SK-N-SH (cell line): ENCODE data around the gene TANGO6. TPM values are rescaled to one million over a fixed set of nuclear protein-coding genes. Genes with fewer than 3 reads are reported as not detected.

ENCODE experiments used
- CTCF ChIA-PET: fragments of 300-600, 350-600 bp; formaldehyde crosslinking; extraction: SDS; loops from one replicate; lab custom pipeline; 2021; lab: Yijun Ruan, JAX
- POLR2A ChIA-PET: fragments of 350-600 bp; sonication (Branson Sonifier 250); formaldehyde crosslinking; extraction: SDS; loops from one replicate; lab custom pipeline; 2020; ENCODE audit warnings: antibody characterized with exemption, inconsistent platforms; lab: Yijun Ruan, JAX
- DNase-seq: peaks from one replicate; pipeline ENCODE4 v3.0.0; 2012
- H2AFZ ChIP-seq: fragments of 200-600 bp; sonication (generic); 2 replicates; pipeline ENCODE4 v1.8.1; 2016; ENCODE audit warnings: antibody characterized with exemption, mild to moderate bottlenecking, low read depth
- H3F3A ChIP-seq: fragments of 200-600 bp; sonication (generic); replicated peaks from 2 replicates; pipeline ENCODE3; 2016; ENCODE audit warnings: antibody characterized with exemption, mild to moderate bottlenecking; ENCODE audit not compliant: insufficient read depth
- H3K27ac ChIP-seq, 2 experiments: fragments of 200-500 bp in 1 of 2; fragments of 200-600 bp in 1 of 2; sonication (Bioruptor generic) in 1 of 2; sonication (generic), shearing (Covaris generic) in 1 of 2; 2 replicates each; pipeline versions ENCODE4 v1.5.1 to v1.6.1; 2014 to 2016; ENCODE audit warnings: low read depth in 2 of 2, inconsistent platforms in 1 of 2, low read length in 1 of 2, mild to moderate bottlenecking in 1 of 2, mixed read lengths in 1 of 2
- H3K27me3 ChIP-seq: fragments of 200-600 bp; sonication (generic), shearing (Covaris generic); 2 replicates; pipeline ENCODE4 v1.6.1; 2016; ENCODE audit warnings: mixed run types; ENCODE audit not compliant: insufficient read depth
- H3K36me3 ChIP-seq, 2 experiments: fragments of 200-500 bp in 1 of 2; fragments of 200-600 bp in 1 of 2; sonication (Bioruptor generic) in 1 of 2; sonication (generic) in 1 of 2; replicated peaks in 1 of 2; 2 replicates each; pipeline versions ENCODE3 to v1.5.1; 2014 to 2016; ENCODE audit warnings: low read length in 1 of 2, mild to moderate bottlenecking in 1 of 2; ENCODE audit not compliant: insufficient read depth in 2 of 2, control insufficient read depth in 1 of 2
- H3K4me1 ChIP-seq, 2 experiments: fragments of 200-500 bp in 1 of 2; fragments of 200-600 bp in 1 of 2; sonication (Bioruptor generic) in 1 of 2; sonication (generic), shearing (Covaris generic) in 1 of 2; 2 replicates each; pipeline versions ENCODE4 v1.5.1 to v1.6.1; 2014 to 2016; ENCODE audit warnings: low read depth in 1 of 2, low read length in 1 of 2, mixed run types in 1 of 2; ENCODE audit not compliant: insufficient read depth in 2 of 2, control insufficient read depth in 1 of 2
- H3K4me2 ChIP-seq: fragments of 200-600 bp; sonication (generic), shearing (Covaris generic); 2 replicates; pipeline ENCODE4 v1.6.1; 2017; ENCODE audit warnings: mixed run types
- H3K4me3 ChIP-seq, 2 experiments: fragments of 200-500 bp in 1 of 2; fragments of 200-600 bp in 1 of 2; sonication (Bioruptor generic) in 1 of 2; sonication (generic), shearing (Covaris generic) in 1 of 2; 2 replicates each; pipeline versions ENCODE4 v1.5.1 to v1.8.1; 2014 to 2016; ENCODE audit warnings: low read depth in 2 of 2, inconsistent platforms in 1 of 2, low read length in 1 of 2, mild to moderate bottlenecking in 1 of 2, mixed read lengths in 1 of 2, moderate library complexity in 1 of 2
- H3K79me2 ChIP-seq: fragments of 200-600 bp; sonication (generic); 2 replicates; pipeline ENCODE4 v1.8.1; 2017; ENCODE audit warnings: mild to moderate bottlenecking; ENCODE audit not compliant: insufficient read depth
- H3K9ac ChIP-seq: fragments of 200-600 bp; sonication (generic); 2 replicates; pipeline ENCODE4 v1.6.1; 2017; ENCODE audit warnings: mixed run types
- H3K9me2 ChIP-seq: fragments of 200-600 bp; sonication (generic); 2 replicates; pipeline ENCODE4 v1.6.1; 2017; ENCODE audit warnings: mixed run types
- H3K9me3 ChIP-seq: fragments of 200-600 bp; sonication (generic); 2 replicates; pipeline ENCODE4 v1.6.1; 2017; ENCODE audit warnings: mixed run types, mild to moderate bottlenecking, moderate library complexity
- H4K20me1 ChIP-seq: fragments of 200-600 bp; sonication (generic); 2 replicates; pipeline ENCODE4 v1.6.1; 2017; ENCODE audit warnings: mild to moderate bottlenecking, mixed run types; ENCODE audit not compliant: insufficient read depth
- CHD2 ChIP-seq: fragments of 150-350 bp; IDR thresholded peaks from 2 replicates; pipeline ENCODE4 v1.6.1; 2018; ENCODE audit warnings: low read length; ENCODE audit not compliant: partially characterized antibody
- CTCF ChIP-seq: fragments of 200-600 bp; sonication (generic); IDR thresholded peaks from 2 replicates; pipeline ENCODE4 v1.6.1; 2017; ENCODE audit warnings: antibody characterized with exemption, mild to moderate bottlenecking, moderate library complexity
- EZH2phosphoT487 ChIP-seq: fragments of 200-600 bp; sonication (generic); IDR thresholded peaks from 2 replicates; pipeline ENCODE4 v1.6.1; 2017; ENCODE audit warnings: low read depth, mixed run types, mild to moderate bottlenecking, antibody characterized with exemption, moderate library complexity, borderline replicate concordance
- FOSL2 ChIP-seq: IDR thresholded peaks from 2 replicates; pipeline ENCODE4 v1.4.0; 2012; ENCODE audit warnings: low read depth, mild to moderate bottlenecking, moderate library complexity, borderline replicate concordance
- FOXM1 ChIP-seq: IDR thresholded peaks from 2 replicates; pipeline ENCODE4 v1.4.0; 2012; ENCODE audit warnings: low read depth, mild to moderate bottlenecking
- IRF3 ChIP-seq: fragments of 150-350 bp; IDR thresholded peaks from 2 replicates; pipeline ENCODE4 v1.6.1; 2016; ENCODE audit warnings: mild to moderate bottlenecking, low read depth, low read length
- MAX ChIP-seq: IDR thresholded peaks from 2 replicates; pipeline ENCODE4 v1.4.0; 2012; ENCODE audit warnings: low read depth
- MEF2A ChIP-seq: IDR thresholded peaks from 2 replicates; pipeline ENCODE4 v1.4.0; 2012; ENCODE audit warnings: low read depth, borderline replicate concordance
- NFIC ChIP-seq: IDR thresholded peaks from 2 replicates; pipeline ENCODE4 v1.4.0; 2012; ENCODE audit warnings: borderline replicate concordance
- NRF1 ChIP-seq: IDR thresholded peaks from 2 replicates; pipeline ENCODE4 v1.6.1; 2012; ENCODE audit warnings: low read depth, mild to moderate bottlenecking, low read length
- PBX3 ChIP-seq: IDR thresholded peaks from 2 replicates; pipeline ENCODE4; 2012
- REST ChIP-seq: IDR thresholded peaks from 2 replicates; pipeline ENCODE4 v1.6.1; 2012; ENCODE audit warnings: mild to moderate bottlenecking, low read depth, low read length, moderate library complexity
- RFX5 ChIP-seq: IDR thresholded peaks from 2 replicates; pipeline ENCODE4 v1.6.1; 2012; ENCODE audit warnings: mild to moderate bottlenecking, improper control_type of control experiment, low read length
- SMC3 ChIP-seq: IDR thresholded peaks from 2 replicates; pipeline ENCODE4 v1.6.1; 2012; ENCODE audit warnings: low read depth, low read length, improper control_type of control experiment
- TEAD4 ChIP-seq: IDR thresholded peaks from 2 replicates; pipeline ENCODE4 v1.4.0; 2012; ENCODE audit warnings: mild to moderate bottlenecking, borderline replicate concordance; ENCODE audit not compliant: insufficient read depth
- USF2 ChIP-seq: fragments of 150-350 bp; IDR thresholded peaks from 2 replicates; pipeline ENCODE4 v1.6.1; 2017; ENCODE audit warnings: antibody characterized with exemption, low read length, low read depth, borderline replicate concordance
- YY1 ChIP-seq: IDR thresholded peaks from 2 replicates; pipeline ENCODE4 v1.4.0; 2012; ENCODE audit warnings: low read depth, mild to moderate bottlenecking
- WGBS: methylation state at CpG from one replicate; pipeline ENCODE4 v1.1.6; 2017; ENCODE audit warnings: low lambda C conversion rate; 5-methylcytosine and 5-hydroxymethylcytosine counted together
- polyA plus RNA-seq, 3 experiments: library from polyadenylated mRNA; depleted of rRNA; stranded (reverse); fragments of >200 nt; gene quantifications; 2 replicates each; pipeline ENCODE4 v1.2.3, GENCODE V29; 2012

TANGO6 gene
- polyA plus RNA-seq, 1 of the 3 experiments (the other 2 are of a cell fraction) = 5.5 TPM

- no peak overlapping the region for H3K4me3 ChIP-seq
- WGBS = 95% methylated on average over 8 of the region's 8 CpGs
- CTCF ChIA-PET = interaction anchor here (0.8 to 2.4 kb wide), 8 partner anchors 8 to 380 kb away, joined by 3 to 12 read pairs (median 4); no protein-coding TSS in a partner anchor
- no peak for TF ChIP-seq FOSL2
- TF ChIP-seq CHD2 = no peak
- TF ChIP-seq YY1 = no peak
- no peak for TF ChIP-seq REST
- no peak for TF ChIP-seq NRF1
- TF ChIP-seq EZH2phosphoT487 = no peak
- no peak for TF ChIP-seq FOXM1
- no peak for TF ChIP-seq NFIC
- no peak for TF ChIP-seq IRF3
- TF ChIP-seq TEAD4 = no peak
- no peak for TF ChIP-seq RFX5
- TF ChIP-seq, all 33 proteins: peak for 0
- no peaks in the 10 kb centered on the region for H4K20me1 ChIP-seq
- no peak for DNase-seq
- H3K9ac ChIP-seq = no peak overlapping the region
- POLR2A ChIA-PET = interaction anchor here (0.7 kb wide), 1 partner anchor 1076 kb away, joined by 4 read pairs; no protein-coding TSS in a partner anchor
- H3K79me2 ChIP-seq = no peaks in the 10 kb centered on the region
- no peaks in the 10 kb centered on the region for H3F3A ChIP-seq
- H3K4me1 ChIP-seq = no peaks in the 10 kb centered on the region
- H3K27ac ChIP-seq = no peak overlapping the region
- H3K9me3 ChIP-seq = no peaks in the 10 kb centered on the region
- H3K9me2 ChIP-seq = no peaks in the 10 kb centered on the region
- peaks cover 2 to 6% of the 10 kb centered on the region in 2 experiments for H3K36me3 ChIP-seq
- H3K4me2 ChIP-seq = no peak overlapping the region
- no peaks in the 10 kb centered on the region for H3K27me3 ChIP-seq
- no peak overlapping the region for H2AFZ ChIP-seq
Observed at GRCh38 chr16:68909099-68909733, 65.9 kb downstream of the TANGO6 start.

GRCh38 chr16:68910051-68910450, 66.7 kb downstream of the TANGO6 start:
- ChIA-PET POLR2A (no interaction called here), CTCF (interaction anchor here (0.6 to 2.4 kb wide), 8 partner anchors 9 to 381 kb away, joined by 3 to 12 read pairs (median 4); no protein-coding TSS in a partner anchor)
- Histone ChIP-seq H3K36me3 (peaks cover 2 to 6% of the 10 kb centered on the region in 2 experiments), H3K4me3 (no peak overlapping the region), H3K4me1 (no peaks in the 10 kb centered on the region), H3K4me2 (no peak overlapping the region), H4K20me1 (no peaks in the 10 kb centered on the region), H3K27ac (no peak overlapping the region), H3F3A (no peaks in the 10 kb centered on the region), H3K9me3 (no peaks in the 10 kb centered on the region), H3K9me2 (no peaks in the 10 kb centered on the region), H3K9ac (no peak overlapping the region), H3K27me3 (no peaks in the 10 kb centered on the region), H2AFZ (no peak overlapping the region), H3K79me2 (no peaks in the 10 kb centered on the region)
- DNase-seq = no peak
- 93% methylated on average over 4 of the region's 5 CpGs for WGBS
- TF ChIP-seq USF2 (no peak), RFX5 (no peak), CTCF (no peak), FOXM1 (no peak), SMC3 (no peak), MEF2A (no peak), PBX3 (no peak), NRF1 (no peak), MAX (no peak)
